HL-60 (cell line): ENCODE measurements around the gene FAHD1.

Experiments
- DNase-seq, 2 experiments: peaks; one replicate each; pipeline ENCODE4 v3.0.0-alpha.2; 2010 to 2020; ENCODE audit warnings: low read depth in 1 of 2, low spot score in 1 of 2
- H3K27ac ChIP-seq: fragments of 250-450 bp; sonication (Bioruptor Pico); replicated peaks from 2 replicates; pipeline ENCODE4 v1.5.1; 2020; ENCODE audit warnings: mild to moderate bottlenecking, moderate library complexity
- H3K27me3 ChIP-seq: fragments of 250-450 bp; sonication (Bioruptor Pico); 2 replicates; pipeline ENCODE4 v1.5.1; 2021; ENCODE audit warnings: mild to moderate bottlenecking, moderate library complexity; ENCODE audit not compliant: insufficient read depth, poor library complexity, severe bottlenecking
- H3K4me3 ChIP-seq: replicated peaks from 2 replicates; pipeline ENCODE4 v1.5.1; 2011; ENCODE audit warnings: mild to moderate bottlenecking, control low read depth, low read length; ENCODE audit not compliant: insufficient read depth
- GABPA ChIP-seq: IDR thresholded peaks from 2 replicates; pipeline ENCODE4 v1.6.1; 2012; ENCODE audit warnings: low read depth
- POLR2AphosphoS5 ChIP-seq: IDR thresholded peaks from 2 replicates; pipeline ENCODE4 v1.6.1; 2012; ENCODE audit warnings: low read depth
- SPI1 ChIP-seq: IDR thresholded peaks from 2 replicates; pipeline ENCODE4 v1.6.1; 2012; ENCODE audit warnings: low read depth, mild to moderate bottlenecking, borderline replicate concordance
- TF ChIP-seq, protein P1 (sequence below): IDR thresholded peaks from one replicate; pipeline ENCODE4 v1.5.1; 2011; ENCODE audit warnings: low read length, control low read depth, inconsistent platforms; ENCODE audit not compliant: insufficient read depth
- TF ChIP-seq, protein P2 (sequence below): IDR thresholded peaks from 2 replicates; pipeline ENCODE4 v1.6.1; 2012; ENCODE audit warnings: low read depth; ENCODE audit not compliant: insufficient replicate concordance

The FAHD1 gene

GRCh38 chr16:1839554-1839953, 12.5 kb downstream of the FAHD1 start:
- TF ChIP-seq SPI1: no peak
- no peak for TF ChIP-seq POLR2AphosphoS5
- TF ChIP-seq GABPA: no peak
- TF ChIP-seq, protein P1, sequence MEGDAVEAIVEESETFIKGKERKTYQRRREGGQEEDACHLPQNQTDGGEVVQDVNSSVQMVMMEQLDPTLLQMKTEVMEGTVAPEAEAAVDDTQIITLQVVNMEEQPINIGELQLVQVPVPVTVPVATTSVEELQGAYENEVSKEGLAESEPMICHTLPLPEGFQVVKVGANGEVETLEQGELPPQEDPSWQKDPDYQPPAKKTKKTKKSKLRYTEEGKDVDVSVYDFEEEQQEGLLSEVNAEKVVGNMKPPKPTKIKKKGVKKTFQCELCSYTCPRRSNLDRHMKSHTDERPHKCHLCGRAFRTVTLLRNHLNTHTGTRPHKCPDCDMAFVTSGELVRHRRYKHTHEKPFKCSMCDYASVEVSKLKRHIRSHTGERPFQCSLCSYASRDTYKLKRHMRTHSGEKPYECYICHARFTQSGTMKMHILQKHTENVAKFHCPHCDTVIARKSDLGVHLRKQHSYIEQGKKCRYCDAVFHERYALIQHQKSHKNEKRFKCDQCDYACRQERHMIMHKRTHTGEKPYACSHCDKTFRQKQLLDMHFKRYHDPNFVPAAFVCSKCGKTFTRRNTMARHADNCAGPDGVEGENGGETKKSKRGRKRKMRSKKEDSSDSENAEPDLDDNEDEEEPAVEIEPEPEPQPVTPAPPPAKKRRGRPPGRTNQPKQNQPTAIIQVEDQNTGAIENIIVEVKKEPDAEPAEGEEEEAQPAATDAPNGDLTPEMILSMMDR: no peak
- TF ChIP-seq, protein P2, sequence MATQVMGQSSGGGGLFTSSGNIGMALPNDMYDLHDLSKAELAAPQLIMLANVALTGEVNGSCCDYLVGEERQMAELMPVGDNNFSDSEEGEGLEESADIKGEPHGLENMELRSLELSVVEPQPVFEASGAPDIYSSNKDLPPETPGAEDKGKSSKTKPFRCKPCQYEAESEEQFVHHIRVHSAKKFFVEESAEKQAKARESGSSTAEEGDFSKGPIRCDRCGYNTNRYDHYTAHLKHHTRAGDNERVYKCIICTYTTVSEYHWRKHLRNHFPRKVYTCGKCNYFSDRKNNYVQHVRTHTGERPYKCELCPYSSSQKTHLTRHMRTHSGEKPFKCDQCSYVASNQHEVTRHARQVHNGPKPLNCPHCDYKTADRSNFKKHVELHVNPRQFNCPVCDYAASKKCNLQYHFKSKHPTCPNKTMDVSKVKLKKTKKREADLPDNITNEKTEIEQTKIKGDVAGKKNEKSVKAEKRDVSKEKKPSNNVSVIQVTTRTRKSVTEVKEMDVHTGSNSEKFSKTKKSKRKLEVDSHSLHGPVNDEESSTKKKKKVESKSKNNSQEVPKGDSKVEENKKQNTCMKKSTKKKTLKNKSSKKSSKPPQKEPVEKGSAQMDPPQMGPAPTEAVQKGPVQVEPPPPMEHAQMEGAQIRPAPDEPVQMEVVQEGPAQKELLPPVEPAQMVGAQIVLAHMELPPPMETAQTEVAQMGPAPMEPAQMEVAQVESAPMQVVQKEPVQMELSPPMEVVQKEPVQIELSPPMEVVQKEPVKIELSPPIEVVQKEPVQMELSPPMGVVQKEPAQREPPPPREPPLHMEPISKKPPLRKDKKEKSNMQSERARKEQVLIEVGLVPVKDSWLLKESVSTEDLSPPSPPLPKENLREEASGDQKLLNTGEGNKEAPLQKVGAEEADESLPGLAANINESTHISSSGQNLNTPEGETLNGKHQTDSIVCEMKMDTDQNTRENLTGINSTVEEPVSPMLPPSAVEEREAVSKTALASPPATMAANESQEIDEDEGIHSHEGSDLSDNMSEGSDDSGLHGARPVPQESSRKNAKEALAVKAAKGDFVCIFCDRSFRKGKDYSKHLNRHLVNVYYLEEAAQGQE: no peak
- Histone ChIP-seq H3K4me3 (no peak overlapping the region), H3K27ac (no peak overlapping the region), H3K27me3 (no peaks in the 10 kb centered on the region)
- peak; percentile 16 to 43 for DNase-seq

DNA sequence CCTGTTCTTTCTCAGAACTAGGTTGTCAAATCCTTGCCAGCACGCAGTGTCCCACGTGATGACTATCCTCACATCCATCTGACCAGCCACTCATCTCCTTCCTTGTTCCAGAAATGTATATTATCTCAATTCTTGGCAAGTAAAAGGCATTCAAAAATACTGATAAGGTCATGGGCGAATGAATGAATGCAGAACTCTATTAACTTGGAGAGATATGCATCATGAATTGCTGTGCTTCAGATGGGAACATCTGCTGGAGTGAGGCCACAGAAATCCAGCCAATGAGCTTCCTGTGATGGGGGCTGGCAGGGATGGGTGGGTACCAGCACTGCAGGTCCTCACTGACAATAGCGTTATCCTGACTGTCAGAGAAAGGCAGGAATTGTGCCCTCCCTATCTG, 19.0 kb downstream of the FAHD1 start:
- H3K27ac ChIP-seq: no peak overlapping the region
- DNase-seq: no peak
- TF ChIP-seq SPI1: no peak
- TF ChIP-seq, protein P2: no peak
- no peak for TF ChIP-seq POLR2AphosphoS5
- TF ChIP-seq, protein P1: no peak
- TF ChIP-seq GABPA: no peak
- H3K4me3 ChIP-seq: no peak overlapping the region
- peaks cover 4% of the 10 kb centered on the region for H3K27me3 ChIP-seq

DNA sequence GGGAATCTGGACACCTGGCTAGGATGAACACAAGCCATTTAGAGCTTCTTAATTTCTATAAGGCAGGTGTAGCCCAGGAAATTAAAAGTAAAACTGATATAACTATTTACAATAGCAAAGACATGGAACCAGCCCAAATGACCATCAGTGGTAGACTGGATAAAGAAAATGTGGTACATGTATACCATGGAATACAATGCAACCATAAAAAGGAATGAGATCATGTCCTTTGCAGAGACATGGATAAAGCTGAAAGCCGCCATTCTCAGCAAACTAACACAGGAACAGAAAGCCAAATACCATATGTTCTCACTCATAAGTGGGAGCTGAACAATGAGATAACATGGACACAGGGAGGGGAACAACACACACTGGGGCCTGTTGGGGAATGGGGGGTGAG, 19.4 kb downstream of the FAHD1 start:
- no peak for TF ChIP-seq SPI1
- TF ChIP-seq GABPA: no peak
- TF ChIP-seq, protein P1: no peak
- no peak for TF ChIP-seq POLR2AphosphoS5
- TF ChIP-seq, protein P2: no peak
- H3K27me3 ChIP-seq: peaks cover 4% of the 10 kb centered on the region
- DNase-seq: no peak
- no peak overlapping the region for H3K27ac ChIP-seq
- no peak overlapping the region for H3K4me3 ChIP-seq
